Esophagus (tissue), 2 donors: ENCODE measurements around the gene WDR45B. TPM values are rescaled to one million over a fixed set of nuclear protein-coding genes. Genes with fewer than 3 reads are reported as not detected.

Source experiments
- H3K27ac ChIP-seq, 2 donors: one replicate each; pipeline ENCODE4 v1.5.1; 2013; ENCODE audit warnings: low read depth in 2 of 2, mild to moderate bottlenecking in 2 of 2, inconsistent platforms in 1 of 2, low read length in 1 of 2, moderate library complexity in 1 of 2
- H3K27me3 ChIP-seq, 2 donors: one replicate each; pipeline ENCODE4 v1.6.1; 2013; ENCODE audit warnings: low read length in 2 of 2, control low read depth in 1 of 2, mild to moderate bottlenecking in 1 of 2; ENCODE audit not compliant: insufficient read depth in 2 of 2, control insufficient read depth in 1 of 2
- H3K36me3 ChIP-seq, 2 donors: one replicate each; pipeline ENCODE4 v1.6.1; 2013; ENCODE audit warnings: low read length in 1 of 2; ENCODE audit not compliant: control insufficient read depth in 2 of 2, insufficient read depth in 2 of 2
- H3K4me1 ChIP-seq, 2 donors: one replicate each; pipeline ENCODE4 v1.6.1; 2013; ENCODE audit warnings: low read length in 1 of 2; ENCODE audit not compliant: control insufficient read depth in 2 of 2, insufficient read depth in 2 of 2
- H3K4me3 ChIP-seq, 2 donors: one replicate each; pipeline ENCODE4 v1.5.1; 2013; ENCODE audit warnings: low read length in 2 of 2, mild to moderate bottlenecking in 2 of 2, low read depth in 1 of 2, moderate library complexity in 1 of 2
- H3K9me3 ChIP-seq, 2 donors: one replicate each; pipeline ENCODE4 v1.6.1; 2013; ENCODE audit warnings: mild to moderate bottlenecking in 2 of 2, low read depth in 1 of 2, low read length in 1 of 2, moderate library complexity in 1 of 2; ENCODE audit not compliant: control insufficient read depth in 2 of 2, insufficient read depth in 1 of 2
- WGBS, 2 donors: extraction: QIAGEN DNeasy Blood & Tissue Kit; methylation state at CpG; one replicate each; pipeline ENCODE4 v1.1.7; 2013; 5-methylcytosine and 5-hydroxymethylcytosine counted together
- polyA plus RNA-seq, 2 donors: library from polyadenylated mRNA; stranded (reverse); fragments of 200-250 nt; gene quantifications; one replicate each; pipeline ENCODE4 v1.2.3, GENCODE V29; 2013
- donor health status: healthy with polysubstance abuse.
- donor health status: Bipolar disorder and iron deficiency.

Gene WDR45B
- polyA plus RNA-seq, 2 donors, result 72.2 to 75.3 TPM

DNA sequence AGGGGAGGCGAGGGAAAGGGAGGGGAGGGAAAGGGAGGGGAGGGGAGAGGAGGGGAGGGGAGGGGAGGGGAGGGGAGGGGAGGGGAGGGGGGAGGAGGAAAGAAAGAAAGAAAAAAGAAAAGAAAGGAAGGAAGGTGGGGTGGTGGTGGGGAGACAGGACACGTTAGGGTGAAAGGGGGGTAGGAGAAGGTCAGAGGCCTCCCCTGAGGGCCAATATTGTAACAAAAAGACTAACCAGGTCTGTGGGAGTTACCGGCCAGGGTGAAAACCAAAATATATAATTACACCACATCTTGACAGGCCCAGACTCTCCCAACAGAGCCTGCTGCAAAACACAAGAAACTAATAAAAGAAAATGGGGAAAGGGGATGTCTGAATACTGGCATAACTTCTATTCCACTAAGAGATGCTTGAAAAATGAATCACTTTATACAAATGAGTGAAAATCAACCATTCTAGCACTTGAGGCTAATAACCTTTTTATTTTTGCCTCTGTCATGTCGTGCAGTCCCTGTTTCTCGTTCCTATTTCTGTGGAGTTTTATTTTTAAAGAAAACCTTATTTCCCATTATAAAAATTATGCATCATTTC, 10.0 kb downstream of the WDR45B start:
- 77 to 82% methylated on average over 4 of the region's 5 CpGs for WGBS, 2 donors
- H3K27ac ChIP-seq, result peak overlapping the region; percentile 12 to 15
- peaks cover 0 to 10% of the 10 kb centered on the region in 2 donors for H3K4me1 ChIP-seq
- no peaks in the 10 kb centered on the region for H3K27me3 ChIP-seq
- H3K4me3 ChIP-seq, result no peak overlapping the region
- H3K36me3 ChIP-seq, result peaks cover 3 to 29% of the 10 kb centered on the region in 2 donors
- H3K9me3 ChIP-seq, result no peaks in the 10 kb centered on the region

DNA sequence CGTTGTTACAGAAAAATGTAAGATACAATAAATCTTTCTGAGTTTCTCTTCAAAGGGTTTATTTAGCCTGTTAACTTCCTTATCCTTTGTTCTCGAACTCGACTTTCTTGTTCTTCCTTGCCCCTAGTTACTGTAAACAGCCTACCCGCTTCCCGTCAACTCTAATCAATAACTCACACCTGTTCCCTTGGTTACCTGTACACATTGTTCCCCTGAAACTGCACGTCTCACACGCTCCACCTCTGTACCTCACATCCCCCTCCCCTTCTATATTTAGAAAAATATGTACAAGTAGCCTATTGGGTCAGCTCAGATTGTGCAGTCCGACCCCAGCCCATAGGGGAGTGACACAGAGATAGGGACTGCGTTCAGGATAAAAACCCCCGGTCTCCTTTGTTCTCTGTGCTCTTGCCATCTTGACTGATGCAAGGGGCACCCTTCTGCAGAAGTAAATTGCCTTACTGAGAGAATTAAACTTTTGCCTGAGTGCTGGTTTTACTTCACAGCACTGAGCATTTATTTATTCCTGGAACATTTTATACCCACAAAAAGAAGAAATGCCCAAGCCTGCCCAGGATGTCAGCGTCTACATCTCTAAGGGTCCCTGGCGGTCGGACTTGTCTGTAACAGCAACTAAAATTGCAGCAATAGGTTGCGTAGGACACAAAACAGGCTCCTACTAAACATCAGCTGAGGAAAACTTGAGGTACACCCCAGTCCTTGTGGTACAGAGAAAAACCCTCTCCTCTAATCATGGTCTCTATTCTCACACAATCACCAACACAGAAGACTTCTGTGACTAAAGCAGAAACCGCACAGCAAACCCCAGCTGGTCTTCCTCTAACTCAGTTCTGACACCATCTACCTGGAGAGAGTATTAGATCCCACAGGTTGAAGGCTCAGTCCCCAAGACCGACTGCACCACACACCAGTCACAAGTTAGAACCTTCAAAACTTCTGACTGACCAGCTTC, 11.3 kb downstream of the WDR45B start:
- WGBS, 2 donors, result 63 to 65% methylated on average over 16 of the region's 16 CpGs
- Histone ChIP-seq H3K9me3 (no peaks in the 10 kb centered on the region), H3K27me3 (no peaks in the 10 kb centered on the region), H3K4me3 (peak overlapping the region in 1 of 2 donors; percentile 13), H3K36me3 (peaks cover 3 to 18% of the 10 kb centered on the region in 2 donors), H3K27ac (peak overlapping the region; percentile 94 to 97), H3K4me1 (peaks cover 0 to 10% of the 10 kb centered on the region in 2 donors)

DNA sequence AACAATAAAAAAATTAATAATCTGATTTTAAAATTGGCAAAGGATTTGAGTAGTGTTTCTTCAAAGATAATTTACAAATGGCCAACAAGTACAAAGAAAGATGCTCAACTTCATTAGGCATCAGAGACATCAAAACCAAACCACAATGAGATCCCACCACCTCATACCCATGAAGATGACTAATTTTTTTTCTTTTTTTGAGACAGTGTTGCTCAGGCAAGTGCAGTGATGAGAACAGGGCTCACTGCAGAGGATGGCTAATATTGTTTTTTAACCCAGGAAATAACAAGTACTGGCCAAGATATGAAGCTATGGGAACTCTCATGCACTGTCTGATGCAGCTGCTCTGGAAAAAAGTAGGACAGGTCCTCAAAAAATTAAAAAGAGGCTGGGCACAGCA, 14.9 kb downstream of the WDR45B start:
- peaks cover 3 to 18% of the 10 kb centered on the region in 2 donors for H3K36me3 ChIP-seq
- H3K4me1 ChIP-seq, result peaks cover 0 to 5% of the 10 kb centered on the region in 2 donors
- no peak overlapping the region for H3K27ac ChIP-seq
- H3K27me3 ChIP-seq, result no peaks in the 10 kb centered on the region
- no peak overlapping the region for H3K4me3 ChIP-seq
- H3K9me3 ChIP-seq, result no peaks in the 10 kb centered on the region

DNA sequence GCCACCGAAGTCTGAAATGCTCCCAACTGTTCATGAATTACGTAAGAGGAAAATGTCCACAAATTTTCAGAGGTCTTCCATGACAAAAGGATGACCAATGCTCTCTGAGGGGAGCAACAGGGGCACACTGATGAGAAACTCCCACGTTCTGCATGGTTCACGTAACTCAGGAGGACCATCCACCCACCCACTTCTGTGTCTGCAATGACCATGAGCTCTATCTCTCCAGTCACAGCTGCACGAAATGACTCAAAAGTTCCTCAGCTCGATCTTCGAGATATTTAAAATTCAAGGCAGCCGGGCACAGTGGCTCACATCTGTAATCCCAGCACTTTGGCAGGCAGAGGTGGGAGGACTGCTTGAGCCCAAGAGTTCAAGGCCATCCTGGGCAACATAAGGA, 15.8 kb downstream of the WDR45B start:
- no peak overlapping the region for H3K27ac ChIP-seq
- 87 to 88% methylated on average over 8 of the region's 8 CpGs for WGBS, 2 donors

GRCh38 chr17:82631544-82631943, 16.7 kb downstream of the WDR45B start:
- WGBS, 2 donors, result 81 to 85% methylated on average over 6 of the region's 6 CpGs
- no peak overlapping the region for H3K27ac ChIP-seq
- peaks cover 3 to 27% of the 10 kb centered on the region in 2 donors for H3K36me3 ChIP-seq
- no peak overlapping the region for H3K4me3 ChIP-seq
- H3K27me3 ChIP-seq, result no peaks in the 10 kb centered on the region
- H3K4me1 ChIP-seq, result peaks cover 0 to 7% of the 10 kb centered on the region in 2 donors
- H3K9me3 ChIP-seq, result no peaks in the 10 kb centered on the region

More for the DNA sequence above, 15.8 kb downstream of the WDR45B start:
- peaks cover 3 to 20% of the 10 kb centered on the region in 2 donors for H3K36me3 ChIP-seq
- peaks cover 0 to 6% of the 10 kb centered on the region in 2 donors for H3K4me1 ChIP-seq
- no peaks in the 10 kb centered on the region for H3K9me3 ChIP-seq
- H3K4me3 ChIP-seq, result no peak overlapping the region
- H3K27me3 ChIP-seq, result no peaks in the 10 kb centered on the region

DNA sequence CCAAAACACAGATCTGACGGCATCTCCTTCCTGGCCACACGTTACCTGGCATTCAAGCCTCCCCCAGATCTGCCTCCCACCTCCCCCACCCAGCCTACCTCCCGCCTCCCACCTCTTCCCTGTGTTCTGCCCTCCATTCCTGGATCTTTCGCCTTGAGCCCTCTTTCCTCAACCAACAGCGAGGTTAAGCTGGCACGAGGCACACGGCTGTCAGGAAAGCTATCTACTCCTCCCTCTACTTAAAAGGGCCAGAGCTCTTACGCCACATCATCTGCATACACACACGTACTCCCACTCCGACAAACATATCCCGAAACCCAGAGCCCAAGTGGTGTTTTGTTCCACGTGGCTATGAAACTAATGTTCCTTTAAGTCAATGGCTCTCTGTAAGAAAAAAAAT, 18.0 kb downstream of the WDR45B start:
- peaks cover 0 to 4% of the 10 kb centered on the region in 2 donors for H3K4me1 ChIP-seq
- no peak overlapping the region for H3K27ac ChIP-seq
- H3K4me3 ChIP-seq, result no peak overlapping the region
- no peaks in the 10 kb centered on the region for H3K9me3 ChIP-seq
- H3K36me3 ChIP-seq, result peaks cover 6 to 30% of the 10 kb centered on the region in 2 donors
- 91 to 92% methylated on average over 12 of the region's 12 CpGs for WGBS, 2 donors
- no peaks in the 10 kb centered on the region for H3K27me3 ChIP-seq

DNA sequence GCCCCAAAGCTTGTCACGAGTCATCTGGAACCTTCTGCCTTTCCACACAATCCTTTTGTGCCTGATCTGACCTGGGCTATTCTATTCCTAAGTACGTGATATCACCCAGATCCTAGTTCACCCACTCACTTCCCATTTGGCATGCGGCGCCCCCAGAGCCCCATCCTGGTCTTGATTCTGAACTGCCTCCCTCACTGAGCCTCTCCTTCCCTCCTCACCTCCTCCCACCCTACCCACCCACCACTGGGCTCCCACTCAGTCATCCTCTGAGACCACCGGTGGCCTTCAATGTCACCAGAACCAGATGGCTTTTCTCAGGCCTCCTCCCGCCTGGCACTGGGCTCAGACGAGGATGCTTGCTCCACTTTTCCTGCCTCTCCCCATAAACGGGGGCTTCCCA, 18.5 kb downstream of the WDR45B start:
- 85 to 88% methylated on average over 8 of the region's 8 CpGs for WGBS, 2 donors
- peaks cover 0 to 4% of the 10 kb centered on the region in 2 donors for H3K4me1 ChIP-seq
- H3K36me3 ChIP-seq, result peaks cover 6 to 33% of the 10 kb centered on the region in 2 donors
- no peaks in the 10 kb centered on the region for H3K27me3 ChIP-seq
- no peak overlapping the region for H3K4me3 ChIP-seq
- no peaks in the 10 kb centered on the region for H3K9me3 ChIP-seq
- peak overlapping the region in 1 of 2 donors; percentile 1 for H3K27ac ChIP-seq

GRCh38 chr17:82627405-82627804, 20.8 kb downstream of the WDR45B start:
- H3K27ac ChIP-seq, result no peak overlapping the region
- WGBS, 2 donors, result 70 to 77% methylated on average over 21 of the region's 21 CpGs
- H3K4me3 ChIP-seq, result no peak overlapping the region
- peaks cover 0 to 4% of the 10 kb centered on the region in 2 donors for H3K4me1 ChIP-seq
- H3K36me3 ChIP-seq, result peaks cover 3 to 38% of the 10 kb centered on the region in 2 donors
- H3K9me3 ChIP-seq, result no peaks in the 10 kb centered on the region
- no peaks in the 10 kb centered on the region for H3K27me3 ChIP-seq

GRCh38 chr17:82623707-82624106, 24.5 kb downstream of the WDR45B start:
- Histone ChIP-seq H3K27ac (no peak overlapping the region), H3K4me1 (peaks cover 0 to 4% of the 10 kb centered on the region in 2 donors), H3K27me3 (no peaks in the 10 kb centered on the region), H3K36me3 (peaks cover 9 to 48% of the 10 kb centered on the region in 2 donors), H3K9me3 (no peaks in the 10 kb centered on the region), H3K4me3 (no peak overlapping the region)
- WGBS, 2 donors, result 87 to 88% methylated on average over 15 of the region's 15 CpGs
